Keratinocyte (primary cell): ENCODE results near the gene ACOT6. TPM values are rescaled to one million over a fixed set of nuclear protein-coding genes. Genes with fewer than 3 reads are reported as not detected.

Experiments used
- DNase-seq: peaks from one replicate; pipeline ENCODE4 v3.0.0-alpha.2; 2011; ENCODE audit warnings: low read depth, missing footprints, low spot score
- FAIRE-seq: peaks from 2 replicates; lab custom pipeline; 2011; peaks lifted over from hg19 to GRCh38; lab: Jason Lieb, UNC
- H2AFZ ChIP-seq: 2 replicates; pipeline ENCODE4 v1.6.0; 2012; ENCODE audit warnings: low read length, control low read depth, inconsistent platforms; ENCODE audit not compliant: control insufficient read depth
- H3K27ac ChIP-seq: 2 replicates; pipeline ENCODE4 v1.5.1; 2011; ENCODE audit warnings: low read length; ENCODE audit not compliant: control insufficient read depth, insufficient read depth
- H3K27me3 ChIP-seq: 3 replicates; pipeline ENCODE4 v1.6.0; 2011; ENCODE audit warnings: low read length; ENCODE audit not compliant: control insufficient read depth, insufficient read depth; ENCODE audit errors: extremely low read depth
- H3K36me3 ChIP-seq, 2 experiments: 2 replicates in 1 of 2; 3 replicates in 1 of 2; pipeline ENCODE4 v1.5.1; 2011; ENCODE audit warnings: low read length in 2 of 2, mild to moderate bottlenecking in 1 of 2; ENCODE audit not compliant: control insufficient read depth in 2 of 2, insufficient read depth in 2 of 2; ENCODE audit errors: extremely low read depth in 1 of 2
- H3K4me1 ChIP-seq: 3 replicates; pipeline ENCODE4 v1.5.1; 2011; ENCODE audit warnings: low read length; ENCODE audit not compliant: control insufficient read depth, insufficient read depth; ENCODE audit errors: extremely low read depth
- H3K4me2 ChIP-seq: 3 replicates; pipeline ENCODE4 v1.6.0; 2011; ENCODE audit warnings: low read depth, low read length; ENCODE audit not compliant: control insufficient read depth, insufficient read depth; ENCODE audit errors: extremely low read depth
- H3K4me3 ChIP-seq, 3 experiments: fragments of 200-600 bp in 1 of 3; sonication (generic) in 1 of 3; 2 replicates in 2 of 3; 3 replicates in 1 of 3; pipeline ENCODE4 v1.5.1; 2011 to 2016; ENCODE audit warnings: low read length in 3 of 3, mild to moderate bottlenecking in 3 of 3, control low read depth in 2 of 3, inconsistent platforms in 1 of 3, low read depth in 1 of 3, mixed read lengths in 1 of 3, mixed run types in 1 of 3, moderate library complexity in 1 of 3; ENCODE audit not compliant: control insufficient read depth in 2 of 3, insufficient read depth in 2 of 3; ENCODE audit errors: extremely low read depth in 1 of 3
- H3K79me2 ChIP-seq: 2 replicates; pipeline ENCODE4 v1.6.0; 2012; ENCODE audit warnings: low read length; ENCODE audit not compliant: control insufficient read depth, insufficient read depth
- H3K9ac ChIP-seq: 3 replicates; pipeline ENCODE4 v1.6.0; 2011; ENCODE audit warnings: low read length; ENCODE audit not compliant: control insufficient read depth, insufficient read depth; ENCODE audit errors: extremely low read depth
- H3K9me1 ChIP-seq: 3 replicates; pipeline ENCODE4 v1.6.0; 2011; ENCODE audit warnings: low read length; ENCODE audit not compliant: control insufficient read depth, insufficient read depth; ENCODE audit errors: extremely low read depth
- H3K9me3 ChIP-seq: 2 replicates; pipeline ENCODE4 v1.5.1; 2012; ENCODE audit warnings: low read depth, low read length; ENCODE audit not compliant: control insufficient read depth
- H4K20me1 ChIP-seq: 3 replicates; pipeline ENCODE4 v1.6.0; 2011; ENCODE audit warnings: low read length; ENCODE audit not compliant: control insufficient read depth, insufficient read depth; ENCODE audit errors: extremely low read depth
- CTCF ChIP-seq, 3 experiments: IDR thresholded peaks in 1 of 3; conservative IDR thresholded peaks in 1 of 3; optimal IDR thresholded peaks in 1 of 3; 2 replicates in 2 of 3; 3 replicates in 1 of 3; pipeline versions ENCODE3 to v1.5.1; 2011; ENCODE audit warnings: low read length in 3 of 3, mild to moderate bottlenecking in 3 of 3, moderate library complexity in 2 of 3, control low read depth in 1 of 3, inconsistent platforms in 1 of 3; ENCODE audit not compliant: insufficient read depth in 2 of 3; ENCODE audit errors: extremely low read depth in 1 of 3
- EZH2 ChIP-seq: IDR thresholded peaks from one replicate; pipeline ENCODE4 v1.6.1; 2012; ENCODE audit warnings: inconsistent platforms, mild to moderate bottlenecking, low read length, moderate library complexity
- dilution Hi-C: fragments of 300-500 bp; cut with MboI; formaldehyde crosslinking; loops from one replicate; pipeline ENCODE4 v1.7.0; 2020; ENCODE audit warnings: low sequenced_read_pairs; ENCODE audit not compliant: extremely low pct_ligation_motif_present
- polyA plus RNA-seq, 5 experiments: library from polyadenylated mRNA; depleted of rRNA in 3 of 5; stranded (reverse) in 3 of 5; stranded (forward) in 1 of 5; unstranded in 1 of 5; fragments of >200 nt; gene quantifications; 1 replicate in 1 of 5; 2 replicates in 3 of 5; 3 replicates in 1 of 5; pipeline versions ENCODE4 v1.2.1 to v1.2.3, GENCODE V29; 2011 to 2012; ENCODE audit warnings: missing spikeins in 2 of 5, low read depth in 1 of 5, low replicate concordance in 1 of 5

Gene ACOT6
- polyA plus RNA-seq, 1 donor (not counting 4 experiments of a cell fraction or from before 2014, with no cell fraction given): not detected

DNA sequence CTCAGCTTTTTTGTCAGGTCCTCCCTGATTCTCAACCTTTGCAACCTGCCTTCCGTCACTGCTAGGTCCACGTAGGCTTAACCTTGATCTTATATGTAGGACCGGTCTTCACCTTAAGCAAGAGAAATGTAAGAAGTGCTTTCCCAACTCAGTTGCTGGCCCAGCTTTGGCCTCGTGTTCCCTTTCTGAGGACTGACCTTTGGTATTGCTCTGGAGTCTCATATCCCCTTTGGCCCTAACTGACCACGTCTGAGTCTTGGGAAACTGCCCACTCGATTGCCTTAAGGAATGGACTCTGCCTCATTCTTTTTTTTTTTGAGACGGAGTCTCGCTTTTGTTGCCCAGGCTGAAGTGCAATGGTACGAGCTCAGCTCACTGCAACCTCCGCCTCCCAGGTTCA, 8.0 kb downstream of the ACOT6 start:
- Histone ChIP-seq H3K36me3 (no peaks in the 10 kb centered on the region), H3K9me1 (no peaks in the 10 kb centered on the region), H3K27me3 (no peaks in the 10 kb centered on the region), H3K79me2 (no peaks in the 10 kb centered on the region), H3K27ac (no peak overlapping the region), H3K4me1 (peaks cover 5% of the 10 kb centered on the region), H4K20me1 (no peaks in the 10 kb centered on the region), H2AFZ (no peak overlapping the region), H3K9me3 (no peaks in the 10 kb centered on the region), H3K4me3 (no peak overlapping the region), H3K4me2 (no peak overlapping the region), H3K9ac (no peak overlapping the region)
- no peak for DNase-seq
- FAIRE-seq: no peak
- dilution Hi-C loops: no loop called here
- TF ChIP-seq EZH2 (no peak), CTCF (optimal IDR thresholded peaks at IDR 0.05 in 1 of 3, IDR thresholded peaks at IDR 0.05 in 1 of 3, conservative IDR thresholded peaks at IDR 0.05 in 1 of 3; ENCODE audit: extremely low read depth in 1 of 3, insufficient read depth in 2 of 3, low read length in 3 of 3) (no peak)

DNA sequence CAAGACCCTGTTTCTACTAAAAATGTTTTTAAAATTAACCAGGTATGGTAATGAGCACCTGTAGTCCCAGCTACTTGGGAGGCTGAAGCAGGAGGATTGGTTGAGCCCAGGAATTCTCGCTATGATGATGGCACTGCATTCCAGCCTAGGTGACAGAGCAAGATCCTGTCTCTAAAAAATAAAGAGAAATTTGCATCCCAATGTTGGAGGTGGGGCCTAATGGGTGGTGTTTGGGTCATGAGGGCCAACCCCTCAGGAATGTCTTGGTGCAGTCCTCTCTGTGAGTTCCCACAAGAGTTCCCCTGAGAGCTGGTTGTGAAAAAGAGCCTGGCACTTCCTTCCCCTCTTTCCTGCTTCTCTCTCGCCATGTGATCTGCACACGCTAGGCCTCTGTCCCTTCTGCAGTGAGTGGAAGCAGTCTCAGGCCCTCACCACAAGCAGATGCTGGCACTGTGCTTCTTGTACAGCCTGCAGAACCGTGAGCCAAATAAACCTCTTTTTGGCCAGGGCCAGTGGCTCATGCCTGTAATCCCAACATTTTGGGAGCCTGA, 11.3 kb downstream of the ACOT6 start:
- no peak for FAIRE-seq
- TF ChIP-seq CTCF (optimal IDR thresholded peaks at IDR 0.05 in 1 of 3, IDR thresholded peaks at IDR 0.05 in 1 of 3, conservative IDR thresholded peaks at IDR 0.05 in 1 of 3; ENCODE audit: extremely low read depth in 1 of 3, insufficient read depth in 2 of 3, low read length in 3 of 3) (no peak), EZH2 (no peak)
- no peaks in the 10 kb centered on the region for H3K79me2 ChIP-seq
- no peaks in the 10 kb centered on the region for H3K36me3 ChIP-seq
- no peak overlapping the region for H3K9ac ChIP-seq
- no peaks in the 10 kb centered on the region for H3K9me3 ChIP-seq
- no peak overlapping the region for H3K4me3 ChIP-seq
- H3K9me1 ChIP-seq: no peaks in the 10 kb centered on the region
- no peaks in the 10 kb centered on the region for H3K4me1 ChIP-seq
- no peak for DNase-seq
- H3K4me2 ChIP-seq: no peak overlapping the region
- no peak overlapping the region for H3K27ac ChIP-seq
- dilution Hi-C loops: no loop called here
- H3K27me3 ChIP-seq: no peaks in the 10 kb centered on the region
- H4K20me1 ChIP-seq: no peaks in the 10 kb centered on the region
- no peak overlapping the region for H2AFZ ChIP-seq
